Measurements from ENCODE around the gene GPR141.
"Not testable (repeated sequence)": the region's sequence is repeated elsewhere in the genome, so short reads cannot be mapped to it uniquely, and the experiment has no call there.

Gene GPR141

GRCh38 chr7:37684927-37685326 lies 1.4 kb downstream of the GPR141 start:
- no peak for FAIRE-seq
- no peak for DNase-seq (ENCODE audit: insufficient read length, low spot score)

- FAIRE-seq (no peak), DNase-seq (ENCODE audit: insufficient read length, low spot score) (no peak)
Observed at GRCh38 chr7:37686556-37687345, 3.2 kb downstream of the GPR141 start.

DNA sequence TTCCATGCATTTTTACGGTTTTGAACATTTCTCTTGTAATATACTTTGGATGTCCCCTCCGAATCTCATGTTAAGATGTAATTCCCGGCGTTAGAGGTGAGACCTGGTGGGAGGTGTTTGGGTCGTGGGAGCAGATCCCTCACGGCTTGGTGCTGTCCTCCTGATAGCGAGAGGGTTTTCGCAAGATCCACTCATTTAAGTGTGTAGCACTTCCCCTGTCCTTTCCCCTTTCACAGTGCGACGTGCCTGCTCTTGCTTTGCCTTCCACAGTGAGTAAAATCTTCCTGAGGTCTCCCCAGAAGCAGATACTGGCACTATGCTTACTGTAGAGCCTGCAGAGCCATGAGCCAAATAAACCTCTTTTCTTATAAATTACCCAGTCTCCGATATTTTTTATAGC lies 6.6 kb downstream of the GPR141 start:
- DNase-seq (ENCODE audit: insufficient read length, low spot score) = no peak
- FAIRE-seq = no peak

DNA sequence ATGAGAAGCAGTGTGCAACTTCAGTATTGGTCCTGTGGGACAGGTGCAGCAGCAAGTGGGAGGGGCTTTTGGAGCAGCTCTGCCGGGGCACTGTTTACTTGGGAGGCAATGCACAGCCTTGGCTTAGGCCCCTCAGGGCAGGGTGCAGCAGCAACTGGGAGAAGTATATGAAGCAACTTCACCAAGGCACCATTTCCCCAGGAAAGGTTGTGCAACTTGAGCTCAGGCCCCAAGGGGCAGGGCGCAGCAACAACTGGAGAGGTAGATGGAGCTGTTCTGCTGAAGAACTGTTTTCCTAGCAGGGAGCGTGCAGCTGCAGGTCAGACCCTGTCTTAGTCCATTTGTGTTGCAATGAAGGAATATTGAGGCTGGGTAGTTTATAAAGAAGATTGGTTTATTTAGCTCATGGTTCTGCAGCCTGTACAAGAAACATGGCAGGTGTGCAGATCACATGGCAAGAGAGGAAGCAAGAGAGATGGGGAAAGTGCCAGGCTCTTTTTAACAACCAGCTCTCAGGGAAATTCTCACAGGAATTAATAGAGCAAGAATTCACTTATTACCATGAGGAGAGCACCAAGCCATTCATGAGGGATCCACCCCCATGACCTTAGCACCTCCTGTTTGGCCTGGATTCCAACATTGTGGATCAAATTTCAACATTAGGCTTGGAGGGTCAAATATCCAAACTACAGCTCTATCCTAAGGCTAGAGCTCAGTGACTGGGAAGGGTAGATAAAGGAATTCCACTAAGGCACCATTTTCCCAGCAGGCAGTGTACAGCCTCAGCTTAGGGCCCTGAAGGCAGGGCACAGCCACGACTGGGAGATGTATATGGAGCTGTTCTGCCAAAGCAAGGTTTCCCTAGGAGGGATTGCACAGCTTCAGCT lies 10.9 kb downstream of the GPR141 start:
- FAIRE-seq = no peak
- DNase-seq (ENCODE audit: insufficient read length, low spot score) = no peak

GRCh38 chr7:37698276-37698675 lies 14.7 kb downstream of the GPR141 start:
- FAIRE-seq (no peak), DNase-seq (ENCODE audit: insufficient read length, low spot score) (no peak)

- DNase-seq (ENCODE audit: insufficient read length, low spot score) (no peak), FAIRE-seq (no peak)
Observed at GRCh38 chr7:37698782-37699181, 15.2 kb downstream of the GPR141 start.

GRCh38 chr7:37701769-37702168 lies 18.2 kb downstream of the GPR141 start:
- no peak for FAIRE-seq
- no peak for DNase-seq (ENCODE audit: insufficient read length, low spot score)

GRCh38 chr7:37703361-37703760 lies 19.8 kb downstream of the GPR141 start:
- FAIRE-seq (no peak), DNase-seq (ENCODE audit: insufficient read length, low spot score) (no peak)

GRCh38 chr7:37704328-37704833 lies 20.8 kb downstream of the GPR141 start:
- DNase-seq (ENCODE audit: insufficient read length, low spot score); FAIRE-seq: not testable (repeated sequence)

DNA sequence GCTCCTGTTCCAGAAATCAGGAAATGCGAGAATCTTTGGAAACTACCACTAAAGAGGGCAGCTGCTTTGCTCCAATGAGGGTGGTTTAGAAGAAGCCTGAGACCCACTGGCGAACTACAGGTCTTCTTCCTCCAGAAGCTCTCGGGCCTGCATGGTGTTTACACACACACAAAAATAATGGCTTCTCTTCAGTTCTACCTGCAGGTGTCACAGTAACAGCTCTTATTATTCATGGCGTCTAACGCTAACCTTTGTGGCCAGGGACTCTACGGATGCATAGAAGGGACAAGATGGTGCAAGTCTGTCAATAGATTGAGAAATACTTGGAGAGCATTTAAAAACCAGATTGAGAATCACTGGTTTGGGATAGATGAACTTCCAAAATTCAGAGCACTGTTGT lies 22.4 kb downstream of the GPR141 start:
- DNase-seq (ENCODE audit: insufficient read length, low spot score) (no peak), FAIRE-seq (no peak)

DNA sequence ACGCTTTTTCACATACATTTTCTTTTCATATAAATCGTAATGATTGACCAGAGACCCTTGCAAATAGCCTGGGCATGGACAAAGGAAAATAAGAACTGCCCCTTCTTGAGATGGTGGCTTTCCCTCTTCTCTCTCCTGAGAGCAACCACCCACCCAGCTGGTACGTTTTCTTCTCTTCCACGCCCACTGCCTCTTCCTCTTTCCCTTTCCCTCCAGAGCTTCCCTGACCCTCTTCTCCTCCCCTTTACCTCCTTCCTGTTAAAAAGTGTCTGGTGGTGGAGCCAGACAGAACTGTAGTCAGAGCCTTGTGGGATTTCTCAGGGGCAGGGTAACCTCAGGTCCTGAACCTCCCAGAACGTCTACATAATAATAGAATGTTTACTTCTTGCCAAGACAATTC lies 23.2 kb downstream of the GPR141 start:
- no peak for DNase-seq (ENCODE audit: insufficient read length, low spot score)
- FAIRE-seq = no peak

DNA sequence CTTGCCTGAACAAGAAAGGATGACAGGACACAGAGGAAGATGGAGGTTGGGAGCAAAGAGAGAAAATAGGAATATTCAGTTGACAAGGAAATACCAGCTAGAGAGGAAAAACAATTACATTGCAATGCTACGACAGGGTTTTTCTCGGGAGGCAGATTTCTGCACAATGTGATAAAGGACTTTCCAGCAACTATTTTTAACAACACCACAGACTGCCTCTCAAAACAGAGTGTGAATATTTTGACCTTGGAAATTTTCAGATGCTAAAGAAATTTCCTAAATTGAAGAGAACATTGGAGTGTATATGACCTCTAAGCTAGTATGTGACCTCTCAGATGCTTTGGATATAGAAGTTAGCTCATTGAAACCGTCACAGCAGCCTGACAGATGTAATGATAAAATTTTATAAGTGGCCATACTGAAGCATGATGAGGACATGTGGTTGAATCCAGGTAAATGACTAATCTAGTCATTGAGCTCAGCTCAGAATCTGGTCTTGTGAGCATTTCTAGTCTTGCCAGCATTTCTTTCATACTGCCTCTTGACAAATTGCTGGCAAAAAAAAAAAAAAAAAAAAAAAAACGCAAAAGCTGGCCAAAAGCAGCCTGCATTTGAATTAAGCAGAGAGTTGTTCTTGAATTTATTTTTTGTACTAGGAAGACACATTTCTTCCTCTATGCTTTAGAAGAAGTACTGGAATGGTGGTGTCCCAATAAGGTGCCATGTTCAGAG lies 24.4 kb downstream of the GPR141 start:
- DNase-seq (ENCODE audit: insufficient read length, low spot score) (no peak), FAIRE-seq (no peak)

DNA sequence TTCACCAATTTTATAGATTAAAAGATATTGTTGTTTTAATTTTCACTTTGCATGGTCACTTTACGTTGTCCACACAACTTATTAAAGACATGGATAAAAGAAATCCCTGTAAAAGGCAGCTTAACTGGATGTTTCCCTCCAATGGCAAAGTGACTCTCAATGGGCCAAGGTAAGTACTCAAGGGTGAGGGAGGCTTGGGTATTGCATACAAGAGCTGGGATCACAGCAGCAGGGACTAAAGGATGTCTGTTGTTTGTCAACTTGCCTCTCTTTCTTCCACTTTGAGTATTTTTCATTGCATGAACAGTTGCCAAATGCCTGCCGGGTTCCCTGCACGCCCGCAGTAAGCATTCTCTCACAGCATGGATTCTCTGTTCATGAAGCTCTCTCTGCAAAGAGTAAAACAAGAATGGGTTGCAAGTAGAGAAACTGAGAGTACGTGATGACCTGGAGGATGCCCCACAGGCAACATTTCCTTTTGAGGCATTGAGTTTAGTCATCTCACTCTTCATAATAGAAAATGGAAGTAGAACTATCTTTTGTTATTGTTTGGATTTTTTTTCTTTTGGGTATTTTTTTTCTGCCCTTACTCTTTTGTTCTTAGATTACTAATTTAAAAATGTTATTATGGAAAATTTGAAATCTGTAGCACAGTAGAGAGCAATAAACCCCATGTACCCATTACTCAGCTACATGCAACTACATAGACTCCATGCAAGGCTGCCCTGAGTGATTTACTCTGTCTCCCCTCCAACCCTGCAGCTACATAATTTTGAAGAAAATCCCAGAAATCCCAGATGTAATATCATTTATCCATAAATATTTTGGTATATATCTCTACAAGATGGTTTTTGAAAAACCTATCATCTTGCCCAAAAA lies 26.3 kb downstream of the GPR141 start:
- FAIRE-seq = no peak
- DNase-seq (ENCODE audit: insufficient read length, low spot score) = no peak

- FAIRE-seq (no peak), DNase-seq (ENCODE audit: insufficient read length, low spot score) (no peak)
Observed at GRCh38 chr7:37713613-37714012, 30.0 kb downstream of the GPR141 start.

- FAIRE-seq = no peak
- DNase-seq (ENCODE audit: insufficient read length, low spot score) = no peak
Observed at GRCh38 chr7:37714606-37715005, 31.0 kb downstream of the GPR141 start.

DNA sequence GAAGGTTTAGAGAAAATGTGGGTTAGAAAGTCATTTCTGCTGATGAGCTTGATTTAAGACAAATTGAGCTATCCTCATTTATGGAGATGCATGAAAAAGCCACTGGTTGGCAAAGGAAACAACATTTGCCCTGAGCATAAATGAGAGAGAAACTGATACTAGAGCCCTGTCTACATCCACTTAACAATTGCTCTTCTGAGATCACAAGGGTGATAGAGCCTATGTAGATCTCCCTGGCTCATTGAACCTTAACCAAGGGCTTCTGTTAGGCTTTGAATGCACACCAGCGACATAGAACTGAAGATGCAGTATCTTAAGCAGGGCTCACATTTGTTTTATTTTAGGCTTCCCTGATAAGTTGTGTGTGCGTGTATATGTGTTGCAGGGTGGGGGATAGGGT lies 35.0 kb downstream of the GPR141 start:
- no peak for FAIRE-seq
- DNase-seq (ENCODE audit: insufficient read length, low spot score) = no peak

DNA sequence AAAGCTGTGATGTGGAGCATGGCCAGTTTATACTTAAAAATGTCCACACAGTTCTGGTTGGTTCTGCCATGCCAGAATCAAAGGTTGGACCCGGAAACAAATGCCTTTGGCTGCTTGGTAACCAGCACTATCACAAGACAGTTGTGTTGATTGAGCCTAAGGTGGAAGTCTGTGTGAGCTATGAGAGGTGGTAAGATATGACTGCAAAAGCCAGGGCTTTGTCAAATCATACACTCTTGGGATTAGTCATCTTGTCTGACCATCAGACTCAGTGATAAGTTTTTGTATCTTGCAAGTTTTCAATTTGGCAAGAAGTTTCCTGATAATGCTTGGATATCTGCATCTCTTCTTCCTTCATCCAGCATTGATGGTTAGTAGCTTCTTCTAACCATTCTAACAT lies 35.5 kb downstream of the GPR141 start:
- DNase-seq (ENCODE audit: insufficient read length, low spot score) (no peak), FAIRE-seq (no peak)

DNA sequence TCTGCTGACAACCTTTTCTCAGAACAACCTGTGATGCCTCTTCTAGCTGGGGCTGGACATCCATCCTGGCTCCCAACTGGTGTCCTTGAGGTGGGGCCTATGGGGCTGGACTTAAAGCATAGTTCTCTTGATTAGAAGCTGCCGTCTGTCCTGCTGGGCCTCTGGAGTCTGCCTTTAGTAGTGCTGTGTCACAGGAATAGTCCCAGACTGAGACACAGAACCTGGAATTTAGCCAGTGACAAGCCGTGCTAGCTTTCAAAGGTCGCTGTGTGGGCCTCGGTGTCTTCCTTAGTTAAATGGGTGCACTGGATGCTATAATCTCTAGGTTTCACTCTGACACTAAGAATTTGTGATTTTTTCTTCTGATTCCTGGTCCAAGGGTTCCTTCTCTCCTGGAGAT lies 41.2 kb downstream of the GPR141 start:
- FAIRE-seq = no peak

GRCh38 chr7:37726016-37726415 lies 42.5 kb downstream of the GPR141 start:
- FAIRE-seq (no peak), DNase-seq (ENCODE audit: insufficient read length, low spot score) (no peak)

More for the DNA sequence above, 41.2 kb downstream of the GPR141 start:
- no peak for DNase-seq (ENCODE audit: insufficient read length, low spot score)

DNA sequence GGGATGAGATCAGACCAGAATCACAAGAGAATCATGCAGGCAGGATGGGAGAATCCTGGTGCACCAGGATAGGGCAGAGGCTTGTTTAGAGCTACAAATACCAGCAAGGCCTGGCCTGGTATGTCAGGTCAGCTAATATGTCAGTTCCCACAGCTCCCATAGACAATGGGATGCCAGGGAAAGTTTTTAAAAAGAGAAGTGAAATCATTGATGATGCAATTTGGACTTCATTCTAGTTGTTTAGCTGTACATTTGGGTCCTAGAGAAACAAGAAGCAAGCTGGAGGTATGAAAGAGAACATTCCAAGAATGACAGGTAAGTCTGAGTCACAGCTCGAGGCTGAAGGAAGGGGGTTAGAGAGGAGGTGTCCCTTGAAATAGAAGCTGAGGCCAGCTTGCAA lies 45.2 kb downstream of the GPR141 start:
- FAIRE-seq (no peak), DNase-seq (ENCODE audit: insufficient read length, low spot score) (no peak)

Measured in HTR-8/SVneo (cell line).